Pulmonary artery endothelial cell (primary cell): ENCODE measurements around the gene MTMR1. TPM values are rescaled to one million over a fixed set of nuclear protein-coding genes. Genes with fewer than 3 reads are reported as not detected.

Experiments used
- DNase-seq: peaks from one replicate; pipeline ENCODE4 v3.0.0-alpha.2; 2011; ENCODE audit warnings: low read depth, low spot score
- total RNA-seq: library from RNA; depleted of rRNA; stranded (reverse); fragments of >200 nt; gene quantifications from 2 replicates; pipeline ENCODE4 v1.2.3, GENCODE V29; 2014

Gene MTMR1
- total RNA-seq = 17.7 and 21.9 TPM in 2 replicates

GRCh38 chrX:150692831-150693724 lies at the start of gene MTMR1:
Gene MTMR1, plus strand, starts transcription at chrX:150693396. Its CDS starts 135 bp downstream, at chrX:150693531.
- DNase-seq = no peak

GRCh38 chrX:150643958-150644357 lies 49.2 kb upstream of the MTMR1 start:
- DNase-seq = no peak

- DNase-seq = no peak
These were observed 48.8 kb upstream of the MTMR1 start for GRCh38 chrX:150644422-150644821.

- DNase-seq = no peak
These were observed 45.9 kb upstream of the MTMR1 start for GRCh38 chrX:150647331-150647730.

- DNase-seq = no peak
These were observed 44.8 kb upstream of the MTMR1 start for GRCh38 chrX:150648296-150648940.

- DNase-seq = peak; percentile 44
These were observed 43.9 kb upstream of the MTMR1 start for GRCh38 chrX:150649096-150649870.

GRCh38 chrX:150651906-150652305 lies 41.3 kb upstream of the MTMR1 start:
- no peak for DNase-seq

GRCh38 chrX:150655788-150656187 lies 37.4 kb upstream of the MTMR1 start:
- no peak for DNase-seq

- DNase-seq = no peak
These were observed 30.1 kb upstream of the MTMR1 start for GRCh38 chrX:150663073-150663472.

GRCh38 chrX:150664290-150664689 lies 28.9 kb upstream of the MTMR1 start:
- no peak for DNase-seq

GRCh38 chrX:150676221-150676620 lies 17.0 kb upstream of the MTMR1 start:
- DNase-seq = no peak

- no peak for DNase-seq
These were observed 12.2 kb upstream of the MTMR1 start for GRCh38 chrX:150680974-150681373.

GRCh38 chrX:150683112-150683511 lies 10.1 kb upstream of the MTMR1 start:
- no peak for DNase-seq

GRCh38 chrX:150683536-150684146 lies 9.6 kb upstream of the MTMR1 start:
- DNase-seq = no peak

- DNase-seq = no peak
These were observed 4.2 kb upstream of the MTMR1 start for GRCh38 chrX:150688911-150689451.

GRCh38 chrX:150690126-150690525 lies 3.1 kb upstream of the MTMR1 start:
- no peak for DNase-seq

- DNase-seq = no peak
These were observed 900 bp upstream of the MTMR1 start for GRCh38 chrX:150692296-150692695.

- no peak for DNase-seq
These were observed 754 bp downstream of the MTMR1 start for GRCh38 chrX:150693725-150694574.

- no peak for DNase-seq
These were observed 1.7 kb downstream of the MTMR1 start for GRCh38 chrX:150694738-150695410.

- DNase-seq = no peak
These were observed 3.1 kb downstream of the MTMR1 start for GRCh38 chrX:150696331-150696730.
